Vagina (tissue), 2 donors: Measurements from ENCODE around the gene ZNF316.

Experiments used
- CTCF ChIP-seq, 3 experiments: fragments of 450-650 bp in 2 of 3; fragments of 200-600 bp in 1 of 3; sonication (generic) in 1 of 3; IDR thresholded peaks; one replicate each; pipeline ENCODE4 v1.5.1; 2017 to 2019; ENCODE audit warnings: antibody characterized with exemption in 3 of 3, mild to moderate bottlenecking in 2 of 3, moderate library complexity in 2 of 3
- POLR2A ChIP-seq, 2 donors: fragments of 450-650 bp; IDR thresholded peaks; one replicate each; pipeline ENCODE4 v1.6.1; 2017; ENCODE audit warnings: antibody characterized with exemption in 2 of 2, mild to moderate bottlenecking in 2 of 2, moderate library complexity in 2 of 2
- POLR2AphosphoS5 ChIP-seq, 2 donors: sonication (generic); formaldehyde crosslinking; IDR thresholded peaks; one replicate each; pipeline ENCODE4 v1.9.0; 2017; ENCODE audit warnings: antibody characterized with exemption in 2 of 2, mild to moderate bottlenecking in 2 of 2, low read depth in 1 of 2; ENCODE audit not compliant: insufficient read depth in 1 of 2

- TF ChIP-seq POLR2A (IDR thresholded peaks at IDR 0.05) (no peak), CTCF (IDR thresholded peaks at IDR 0.05) (no peak), POLR2AphosphoS5 (IDR thresholded peaks at IDR 0.05; ENCODE audit: insufficient read depth in 1 of 2, low read depth in 1 of 2) (no peak)
Observed at GRCh38 chr7:6607651-6608051, 29.5 kb upstream of the ZNF316 start.
